NT2/D1 (cell line): ENCODE measurements around the gene EEF1AKMT4.

ENCODE experiments used
- DNase-seq: peaks from one replicate; pipeline ENCODE4 v3.0.0-alpha.2; 2011; ENCODE audit warnings: low read depth, low spot score
- H3K27me3 ChIP-seq: 2 replicates; pipeline ENCODE4 v1.6.0; 2011; ENCODE audit warnings: mild to moderate bottlenecking; ENCODE audit not compliant: insufficient read length, insufficient read depth
- H3K36me3 ChIP-seq: 2 replicates; pipeline ENCODE4 v1.6.1; 2011; ENCODE audit warnings: mild to moderate bottlenecking, low read length, mixed read lengths; ENCODE audit not compliant: insufficient read depth, insufficient read length
- H3K4me1 ChIP-seq: 2 replicates; pipeline ENCODE4 v1.5.1; 2011; ENCODE audit not compliant: insufficient read depth, insufficient read length
- H3K4me3 ChIP-seq: 2 replicates; pipeline ENCODE4 v1.5.1; 2011; ENCODE audit warnings: low read depth; ENCODE audit not compliant: insufficient read length
- H3K9ac ChIP-seq: 2 replicates; pipeline ENCODE4 v1.6.0; 2011; ENCODE audit warnings: low read depth; ENCODE audit not compliant: insufficient read length
- H3K9me3 ChIP-seq: 2 replicates; pipeline ENCODE4 v1.5.1; 2011; ENCODE audit warnings: mild to moderate bottlenecking, low read length; ENCODE audit not compliant: insufficient read depth
- SUZ12 ChIP-seq: IDR thresholded peaks from 2 replicates; pipeline ENCODE4 v1.6.1; 2011; ENCODE audit not compliant: insufficient read length, insufficient read depth; ENCODE audit errors: extremely low read depth
- YY1 ChIP-seq: IDR thresholded peaks from 2 replicates; pipeline ENCODE4 v1.6.1; 2011; ENCODE audit not compliant: insufficient read length, insufficient read depth
- ZNF274 ChIP-seq: IDR thresholded peaks from 2 replicates; pipeline ENCODE4 v1.6.1; 2011; ENCODE audit warnings: mild to moderate bottlenecking, low read depth, low read length

EEF1AKMT4 gene

DNA sequence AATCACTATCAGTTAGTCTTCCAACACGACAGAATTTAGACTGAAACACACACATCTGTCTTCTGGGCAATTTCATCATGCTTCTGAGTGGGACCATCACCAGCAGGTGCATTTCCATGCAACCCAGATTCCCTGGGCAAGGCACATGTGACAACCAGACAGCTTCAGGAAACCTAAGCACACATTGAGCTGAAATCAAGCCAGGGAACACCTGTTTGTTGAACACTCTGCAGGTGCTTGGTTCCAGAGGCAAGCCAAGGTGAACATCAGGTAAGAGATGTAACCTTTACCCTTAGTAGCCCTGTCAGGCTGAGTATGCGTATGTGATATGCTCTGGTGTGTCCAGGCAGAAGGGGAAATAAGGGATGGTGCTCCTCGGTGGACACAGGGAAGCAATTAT is 46.3 kb downstream of the EEF1AKMT4 start:
- Histone ChIP-seq H3K27me3 (no peaks in the 10 kb centered on the region), H3K9ac (no peak overlapping the region)
- TF ChIP-seq YY1 (no peak), ZNF274 (no peak), SUZ12 (no peak)

DNA sequence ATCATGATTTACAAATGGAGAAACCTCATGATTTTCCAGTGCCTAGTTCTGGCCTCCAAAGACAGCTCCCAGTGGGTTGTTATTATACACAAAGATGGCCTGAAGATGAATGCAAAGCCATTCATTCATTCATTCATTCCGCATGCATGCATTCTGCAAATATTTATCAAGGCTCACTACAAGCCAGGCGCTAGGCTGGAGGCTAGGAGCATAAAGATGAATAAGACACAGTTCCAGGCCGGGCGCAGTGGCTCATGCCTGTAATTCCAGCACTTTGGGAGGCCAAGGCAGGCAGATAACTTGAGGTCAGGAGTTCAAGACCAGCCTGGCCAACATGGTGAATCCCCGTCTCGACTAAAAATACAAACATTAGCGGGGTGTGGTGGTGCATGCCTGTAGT is 47.1 kb downstream of the EEF1AKMT4 start:
- no peak overlapping the region for H3K4me3 ChIP-seq
- DNase-seq = no peak
- no peak for TF ChIP-seq ZNF274
- no peak for TF ChIP-seq YY1
- no peak for TF ChIP-seq SUZ12
- no peaks in the 10 kb centered on the region for H3K4me1 ChIP-seq
- H3K9ac ChIP-seq = no peak overlapping the region
- no peaks in the 10 kb centered on the region for H3K9me3 ChIP-seq
- peaks cover 21% of the 10 kb centered on the region for H3K36me3 ChIP-seq
- H3K27me3 ChIP-seq = no peaks in the 10 kb centered on the region

More for the DNA sequence above, 46.3 kb downstream of the EEF1AKMT4 start:
- Histone ChIP-seq H3K36me3 (peaks cover 12% of the 10 kb centered on the region), H3K4me1 (no peaks in the 10 kb centered on the region), H3K4me3 (no peak overlapping the region), H3K9me3 (no peaks in the 10 kb centered on the region)
- no peak for DNase-seq

DNA sequence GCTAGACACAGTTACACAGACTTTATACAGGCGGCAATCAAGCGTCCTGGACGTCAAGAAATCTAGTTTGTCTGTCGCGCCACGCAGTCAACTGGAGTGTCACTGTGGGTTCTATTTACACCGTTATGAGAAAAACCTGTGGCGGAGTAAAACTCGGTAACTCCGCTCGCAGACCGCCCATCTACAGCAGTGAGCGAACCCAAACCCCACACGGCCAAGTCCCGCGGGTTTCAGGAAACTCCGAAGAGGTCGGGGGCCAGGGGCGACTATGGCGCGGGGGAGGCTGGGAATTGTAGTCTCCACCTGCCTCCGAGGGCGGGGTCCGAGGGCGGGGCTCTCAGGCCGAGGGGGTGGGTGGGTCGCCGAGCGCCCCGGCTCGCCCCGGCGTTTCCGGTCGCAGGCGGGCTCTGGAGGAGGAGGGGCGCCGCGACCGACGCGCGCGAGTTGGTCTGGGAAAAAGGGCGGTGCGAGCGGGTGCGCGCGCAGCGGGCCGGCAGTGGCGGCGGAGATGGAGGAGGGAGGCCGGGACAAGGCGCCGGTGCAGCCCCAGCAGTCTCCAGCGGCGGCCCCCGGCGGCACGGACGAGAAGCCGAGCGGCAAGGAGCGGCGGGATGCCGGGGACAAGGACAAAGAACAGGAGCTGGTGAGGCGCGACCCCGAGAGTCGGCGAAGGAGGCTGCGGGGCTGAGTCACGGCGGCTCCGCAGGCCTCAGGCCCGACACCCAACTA is 49.5 kb downstream of the EEF1AKMT4 start, which contains the start of gene PSMD2:
TSS of gene PSMD2 (plus strand) at position 483 of the 729 bp plus-strand sequence. CDS start at position 509, 26 bp downstream.
- no peak for TF ChIP-seq YY1
- no peak for TF ChIP-seq ZNF274
- TF ChIP-seq SUZ12 = no peak

DNA sequence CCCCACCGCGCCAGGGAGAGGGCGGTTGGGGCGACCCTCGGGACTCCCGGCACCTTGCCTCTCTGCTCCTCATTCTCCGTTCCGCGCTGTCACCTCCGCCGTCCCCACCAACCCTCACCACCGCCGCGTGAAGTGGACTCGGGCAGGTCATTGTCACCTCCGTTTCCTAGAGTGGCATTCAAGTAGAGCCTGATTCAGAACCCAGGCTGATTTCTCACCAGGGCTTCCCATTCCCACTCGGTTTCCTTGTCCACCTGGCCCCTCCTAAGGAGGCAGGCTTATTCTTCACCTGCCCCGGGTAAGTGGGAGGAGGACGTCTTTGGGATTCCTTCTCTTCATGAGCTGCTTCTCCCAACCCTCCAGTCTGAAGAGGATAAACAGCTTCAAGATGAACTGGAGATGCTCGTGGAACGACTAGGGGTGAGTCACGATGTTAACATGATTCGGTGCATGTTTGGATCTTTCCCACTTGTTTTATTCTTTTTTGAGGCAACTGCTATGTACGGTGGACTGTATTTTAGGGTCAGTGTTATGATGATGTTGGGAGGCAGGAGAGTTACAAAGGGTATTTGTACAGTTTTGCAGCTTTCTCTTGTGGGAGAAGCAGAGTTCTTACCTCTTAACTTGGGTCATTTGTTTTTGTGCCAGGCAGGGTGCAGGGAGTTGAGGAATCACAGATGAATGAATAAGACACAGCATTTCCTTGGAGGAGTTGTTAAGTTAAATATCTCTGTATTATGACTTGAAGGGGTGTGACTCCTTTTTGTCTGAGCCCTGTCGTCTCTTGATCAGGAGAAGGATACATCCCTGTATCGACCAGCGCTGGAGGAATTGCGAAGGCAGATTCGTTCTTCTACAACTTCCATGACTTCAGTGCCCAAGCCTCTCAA is 50.3 kb downstream of the EEF1AKMT4 start:
- H3K4me3 ChIP-seq = peak overlapping the region; percentile 98
- H3K9ac ChIP-seq = peak overlapping the region; percentile 98
- H3K9me3 ChIP-seq = no peaks in the 10 kb centered on the region
- DNase-seq = no peak
- peaks cover 52% of the 10 kb centered on the region for H3K36me3 ChIP-seq
- H3K27me3 ChIP-seq = no peaks in the 10 kb centered on the region
- H3K4me1 ChIP-seq = no peaks in the 10 kb centered on the region
- TF ChIP-seq ZNF274 = no peak
- no peak for TF ChIP-seq SUZ12
- no peak for TF ChIP-seq YY1

More for the DNA sequence above, 49.5 kb downstream of the EEF1AKMT4 start, which contains the start of gene PSMD2:
- Histone ChIP-seq H3K9me3 (no peaks in the 10 kb centered on the region), H3K27me3 (no peaks in the 10 kb centered on the region), H3K4me1 (no peaks in the 10 kb centered on the region), H3K36me3 (peaks cover 44% of the 10 kb centered on the region), H3K4me3 (peak within 1 kb of the TSS; percentile 98), H3K9ac (peak within 1 kb of the TSS; percentile 98)
- DNase-seq = peak; percentile 96

DNA sequence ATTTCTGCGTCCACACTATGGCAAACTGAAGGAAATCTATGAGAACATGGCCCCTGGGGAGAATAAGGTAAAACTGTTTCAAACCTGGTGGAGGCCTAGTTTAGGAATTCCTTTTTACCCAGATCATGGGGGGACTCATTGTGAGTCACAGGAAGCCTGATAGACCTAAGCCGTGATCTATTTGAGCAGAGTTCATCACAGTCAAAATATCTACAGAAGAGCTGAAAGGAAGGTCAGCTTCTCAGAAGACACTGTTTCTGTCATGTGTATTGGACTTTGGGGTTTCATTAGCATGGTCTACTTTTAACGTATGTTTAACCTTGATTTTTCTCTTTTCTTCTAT is 50.9 kb downstream of the EEF1AKMT4 start:
- TF ChIP-seq YY1 (no peak), SUZ12 (no peak), ZNF274 (no peak)
- no peaks in the 10 kb centered on the region for H3K9me3 ChIP-seq
- peak overlapping the region; percentile 98 for H3K9ac ChIP-seq
- peak overlapping the region; percentile 98 for H3K4me3 ChIP-seq
- peaks cover 58% of the 10 kb centered on the region for H3K36me3 ChIP-seq
- no peaks in the 10 kb centered on the region for H3K27me3 ChIP-seq
- no peaks in the 10 kb centered on the region for H3K4me1 ChIP-seq
- DNase-seq = no peak

DNA sequence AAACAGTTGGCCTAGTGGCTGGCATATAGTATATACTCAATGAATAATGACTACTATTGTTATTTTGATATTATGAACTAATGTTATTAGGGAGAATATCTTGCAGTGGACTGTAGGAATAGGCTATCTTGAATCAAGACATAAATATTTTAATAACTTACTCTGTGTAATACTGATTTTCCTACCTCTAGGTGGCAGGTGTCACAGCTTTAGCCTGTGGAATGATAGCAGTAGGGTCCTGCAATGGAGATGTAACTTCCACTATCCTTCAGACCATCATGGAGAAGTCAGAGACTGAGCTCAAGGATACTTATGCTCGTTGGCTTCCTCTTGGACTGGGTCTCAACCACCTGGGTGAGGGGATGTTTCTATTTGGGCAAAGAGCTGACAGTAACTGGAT is 56.1 kb downstream of the EEF1AKMT4 start:
- Histone ChIP-seq H3K36me3 (peaks cover 95% of the 10 kb centered on the region), H3K4me1 (no peaks in the 10 kb centered on the region), H3K27me3 (no peaks in the 10 kb centered on the region), H3K4me3 (no peak overlapping the region), H3K9ac (no peak overlapping the region), H3K9me3 (no peaks in the 10 kb centered on the region)
- DNase-seq = no peak
- TF ChIP-seq ZNF274 (no peak), YY1 (no peak), SUZ12 (no peak)

DNA sequence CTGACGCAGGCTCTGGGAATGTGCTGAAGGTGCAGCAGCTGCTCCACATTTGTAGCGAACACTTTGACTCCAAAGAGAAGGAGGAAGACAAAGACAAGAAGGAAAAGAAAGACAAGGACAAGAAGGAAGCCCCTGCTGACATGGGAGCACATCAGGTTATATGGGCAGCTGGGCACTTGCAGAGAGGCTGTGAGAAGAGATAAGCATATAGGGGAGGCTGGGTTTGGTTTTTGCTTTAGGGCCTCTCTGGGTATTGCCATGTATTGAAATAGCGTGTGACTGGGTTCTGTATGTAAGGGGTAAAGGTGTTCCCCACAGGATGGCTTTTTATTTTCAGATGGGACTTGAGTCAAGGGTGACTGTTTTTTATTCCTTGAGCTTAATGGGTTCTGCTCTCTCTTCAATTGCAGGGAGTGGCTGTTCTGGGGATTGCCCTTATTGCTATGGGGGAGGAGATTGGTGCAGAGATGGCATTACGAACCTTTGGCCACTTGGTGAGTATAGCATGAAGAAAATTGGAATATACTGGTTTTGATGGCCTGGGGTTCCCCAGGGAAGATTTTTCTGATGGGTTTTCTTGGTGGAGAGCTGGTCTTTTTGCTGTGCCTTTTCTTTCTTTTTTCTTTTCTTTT is 57.0 kb downstream of the EEF1AKMT4 start:
- no peaks in the 10 kb centered on the region for H3K4me1 ChIP-seq
- no peak for DNase-seq
- no peaks in the 10 kb centered on the region for H3K9me3 ChIP-seq
- no peak for TF ChIP-seq YY1
- H3K9ac ChIP-seq = no peak overlapping the region
- H3K27me3 ChIP-seq = no peaks in the 10 kb centered on the region
- H3K36me3 ChIP-seq = peaks cover 86% of the 10 kb centered on the region
- H3K4me3 ChIP-seq = no peak overlapping the region
